Activated CD4-positive, alpha-beta T cell treated with anti-CD3 and anti-CD28 coated beads, Interleukin-2, amount 10 ng/mL, durations not matched to agents 7 days and 5 days (primary cell): Measurements from ENCODE around the gene DOCK11. TPM values are rescaled to one million over a fixed set of nuclear protein-coding genes. Genes with fewer than 3 reads are reported as not detected.
"Not testable (repeated sequence)": the region's sequence is repeated elsewhere in the genome, so short reads cannot be mapped to it uniquely, and the experiment has no call there.

Experiments
- CTCF ChIA-PET: fragments of 350-600 bp; sonication (Branson Sonifier 250); formaldehyde crosslinking; loops from one replicate; lab custom pipeline; 2021; ENCODE audit warnings: antibody characterized with exemption; lab: Charles Lee
- POLR2A ChIA-PET: fragments of 350-600 bp; sonication (Branson Sonifier 250); formaldehyde crosslinking; loops from one replicate; lab custom pipeline; 2021; ENCODE audit warnings: antibody characterized with exemption; lab: Charles Lee
- DNase-seq: peaks from one replicate; pipeline ENCODE4 v3.0.0-alpha.2; 2020
- H3K27ac Mint-ChIP-seq: one replicate; pipeline ENCODE4 v1.8.0; 2021; ENCODE audit warnings: mild to moderate bottlenecking, moderate library complexity, mixed read lengths
- H3K27me3 Mint-ChIP-seq: one replicate; pipeline ENCODE4 v1.8.0; 2021; ENCODE audit warnings: mixed read lengths
- H3K36me3 Mint-ChIP-seq: one replicate; pipeline ENCODE4 v1.8.0; 2021; ENCODE audit warnings: low read depth, mixed read lengths
- H3K4me1 Mint-ChIP-seq: one replicate; pipeline ENCODE4 v1.8.0; 2021; ENCODE audit warnings: mixed read lengths
- H3K4me3 Mint-ChIP-seq: one replicate; pipeline ENCODE4 v1.8.0; 2021; ENCODE audit warnings: mild to moderate bottlenecking, moderate library complexity, mixed read lengths
- H3K9me3 Mint-ChIP-seq: one replicate; pipeline ENCODE4 v1.8.0; 2021; ENCODE audit warnings: mixed read lengths
- total RNA-seq, 2 experiments: library from RNA; stranded (reverse); gene quantifications; one replicate each; pipeline ENCODE4 v1.2.3, GENCODE V29; 2021

The DOCK11 gene
- total RNA-seq, 2 experiments from 2014 or later: 76.6 to 77.8 TPM

GRCh38 chrX:118565853-118566252 lies 70.2 kb downstream of the DOCK11 start:
- Mint-ChIP-seq H3K9me3 (no peaks in the 10 kb centered on the region), H3K4me1 (peaks cover 19% of the 10 kb centered on the region), H3K36me3 (peaks cover 46% of the 10 kb centered on the region), H3K4me3 (no peak overlapping the region), H3K27me3 (no peaks in the 10 kb centered on the region), H3K27ac (no peak overlapping the region)
- DNase-seq: no peak
- CTCF ChIA-PET: no interaction called here
- POLR2A ChIA-PET: no interaction called here

- no peaks in the 10 kb centered on the region for H3K9me3 Mint-ChIP-seq
- DNase-seq: no peak
- no peak overlapping the region for H3K27ac Mint-ChIP-seq
- peaks cover 19% of the 10 kb centered on the region for H3K4me1 Mint-ChIP-seq
- no peak overlapping the region for H3K4me3 Mint-ChIP-seq
- POLR2A ChIA-PET: no interaction called here
- H3K27me3 Mint-ChIP-seq: no peaks in the 10 kb centered on the region
- CTCF ChIA-PET: no interaction called here
- peaks cover 48% of the 10 kb centered on the region for H3K36me3 Mint-ChIP-seq
These were observed 70.7 kb downstream of the DOCK11 start for GRCh38 chrX:118566359-118566758.

- peaks cover 8% of the 10 kb centered on the region for H3K4me1 Mint-ChIP-seq
- H3K27ac Mint-ChIP-seq: no peak overlapping the region
- DNase-seq: no peak
- H3K27me3 Mint-ChIP-seq: no peaks in the 10 kb centered on the region
- H3K4me3 Mint-ChIP-seq: no peak overlapping the region
- H3K36me3 Mint-ChIP-seq: peaks cover 50% of the 10 kb centered on the region
- ChIA-PET POLR2A (no interaction called here), CTCF (interaction anchor here (1.0 kb wide), 1 partner anchor 10 kb away, joined by 3 read pairs; no protein-coding TSS in a partner anchor)
- no peaks in the 10 kb centered on the region for H3K9me3 Mint-ChIP-seq
These were observed 74.1 kb downstream of the DOCK11 start for GRCh38 chrX:118569676-118570075.

- Mint-ChIP-seq H3K27ac (no peak overlapping the region), H3K27me3 (no peaks in the 10 kb centered on the region), H3K9me3 (no peaks in the 10 kb centered on the region), H3K36me3 (peaks cover 50% of the 10 kb centered on the region), H3K4me1 (peaks cover 8% of the 10 kb centered on the region), H3K4me3 (no peak overlapping the region)
- DNase-seq: no peak
- CTCF ChIA-PET: interaction anchor here (1.0 kb wide), 1 partner anchor 10 kb away, joined by 3 read pairs; no protein-coding TSS in a partner anchor
- POLR2A ChIA-PET: no interaction called here
These were observed 74.6 kb downstream of the DOCK11 start for GRCh38 chrX:118570209-118570608.

- H3K4me3 Mint-ChIP-seq: no peak overlapping the region
These were observed 76.2 kb downstream of the DOCK11 start for GRCh38 chrX:118571836-118572235.

GRCh38 chrX:118574666-118575065 lies 79.1 kb downstream of the DOCK11 start:
- no peak for DNase-seq
- peaks cover 3% of the 10 kb centered on the region for H3K4me1 Mint-ChIP-seq
- H3K36me3 Mint-ChIP-seq: peaks cover 49% of the 10 kb centered on the region
- H3K4me3 Mint-ChIP-seq: no peak overlapping the region
- no peaks in the 10 kb centered on the region for H3K9me3 Mint-ChIP-seq
- H3K27ac Mint-ChIP-seq: no peak overlapping the region
- no peaks in the 10 kb centered on the region for H3K27me3 Mint-ChIP-seq
- ChIA-PET CTCF (no interaction called here), POLR2A (no interaction called here)

More at GRCh38 chrX:118571836-118572235, 76.2 kb downstream of the DOCK11 start:
- no peak for DNase-seq
- ChIA-PET CTCF (no interaction called here), POLR2A (no interaction called here)
- Mint-ChIP-seq H3K9me3 (no peaks in the 10 kb centered on the region), H3K36me3 (peaks cover 45% of the 10 kb centered on the region), H3K27ac (no peak overlapping the region), H3K4me1 (peaks cover 8% of the 10 kb centered on the region), H3K27me3 (no peaks in the 10 kb centered on the region)

- Mint-ChIP-seq H3K9me3 (no peaks in the 10 kb centered on the region), H3K4me1 (no peaks in the 10 kb centered on the region), H3K4me3 (no peak overlapping the region), H3K27me3 (no peaks in the 10 kb centered on the region), H3K36me3 (peaks cover 40% of the 10 kb centered on the region), H3K27ac (no peak overlapping the region)
- CTCF ChIA-PET: no interaction called here
- no peak for DNase-seq
- POLR2A ChIA-PET: no interaction called here
These were observed 81.4 kb downstream of the DOCK11 start for GRCh38 chrX:118577041-118577440.

- no peaks in the 10 kb centered on the region for H3K9me3 Mint-ChIP-seq
- no peak overlapping the region for H3K4me3 Mint-ChIP-seq
- H3K36me3 Mint-ChIP-seq: peaks cover 40% of the 10 kb centered on the region
- H3K27me3 Mint-ChIP-seq: no peaks in the 10 kb centered on the region
- no peak overlapping the region for H3K27ac Mint-ChIP-seq
- ChIA-PET CTCF (interaction anchor here (1.1 kb wide), 1 partner anchor 119 kb away, joined by 3 read pairs; no protein-coding TSS in a partner anchor), POLR2A (no interaction called here)
- H3K4me1 Mint-ChIP-seq: no peaks in the 10 kb centered on the region
- no peak for DNase-seq
These were observed 83.8 kb downstream of the DOCK11 start for GRCh38 chrX:118579417-118579816.

GRCh38 chrX:118582926-118583325 lies 87.3 kb downstream of the DOCK11 start:
- CTCF ChIA-PET: interaction anchor here (1.3 kb wide), 1 partner anchor 19 kb away, joined by 3 read pairs; no protein-coding TSS in a partner anchor
- H3K9me3 Mint-ChIP-seq, POLR2A ChIA-PET, H3K4me1 Mint-ChIP-seq, DNase-seq, H3K4me3 Mint-ChIP-seq, H3K27me3 Mint-ChIP-seq, H3K27ac Mint-ChIP-seq: not testable (repeated sequence)
- H3K36me3 Mint-ChIP-seq: peaks cover 51% of the 10 kb centered on the region

GRCh38 chrX:118583781-118584180 lies 88.2 kb downstream of the DOCK11 start:
- no peak overlapping the region for H3K27ac Mint-ChIP-seq
- CTCF ChIA-PET: no interaction called here
- peaks cover 54% of the 10 kb centered on the region for H3K36me3 Mint-ChIP-seq
- no peak overlapping the region for H3K4me3 Mint-ChIP-seq
- POLR2A ChIA-PET: no interaction called here
- H3K27me3 Mint-ChIP-seq: no peaks in the 10 kb centered on the region
- H3K4me1 Mint-ChIP-seq: no peaks in the 10 kb centered on the region
- DNase-seq: no peak
- H3K9me3 Mint-ChIP-seq: no peaks in the 10 kb centered on the region

GRCh38 chrX:118585296-118585695 lies 89.7 kb downstream of the DOCK11 start:
- Mint-ChIP-seq H3K27me3 (no peaks in the 10 kb centered on the region), H3K9me3 (no peaks in the 10 kb centered on the region), H3K36me3 (peaks cover 57% of the 10 kb centered on the region), H3K27ac (no peak overlapping the region), H3K4me1 (no peaks in the 10 kb centered on the region), H3K4me3 (no peak overlapping the region)
- ChIA-PET POLR2A (no interaction called here), CTCF (no interaction called here)
- no peak for DNase-seq

- CTCF ChIA-PET, DNase-seq, POLR2A ChIA-PET, H3K9me3 Mint-ChIP-seq, H3K4me1 Mint-ChIP-seq, H3K27me3 Mint-ChIP-seq, H3K4me3 Mint-ChIP-seq, H3K27ac Mint-ChIP-seq: not testable (repeated sequence)
- peaks cover 59% of the 10 kb centered on the region for H3K36me3 Mint-ChIP-seq
These were observed 90.6 kb downstream of the DOCK11 start for GRCh38 chrX:118586206-118586605.

- ChIA-PET CTCF (no interaction called here), POLR2A (no interaction called here)
- Mint-ChIP-seq H3K27ac (no peak overlapping the region), H3K9me3 (no peaks in the 10 kb centered on the region), H3K36me3 (peaks cover 60% of the 10 kb centered on the region), H3K4me1 (no peaks in the 10 kb centered on the region), H3K4me3 (no peak overlapping the region), H3K27me3 (no peaks in the 10 kb centered on the region)
- DNase-seq: no peak
These were observed 93.1 kb downstream of the DOCK11 start for GRCh38 chrX:118588715-118589114.

- POLR2A ChIA-PET: no interaction called here
- peaks cover 65% of the 10 kb centered on the region for H3K36me3 Mint-ChIP-seq
These were observed 93.6 kb downstream of the DOCK11 start for GRCh38 chrX:118589227-118589626.

More at GRCh38 chrX:118589227-118589626, 93.6 kb downstream of the DOCK11 start:
- H3K4me3 Mint-ChIP-seq: no peak overlapping the region
- H3K4me1 Mint-ChIP-seq: no peaks in the 10 kb centered on the region
- H3K27ac Mint-ChIP-seq: no peak overlapping the region
- H3K9me3 Mint-ChIP-seq: no peaks in the 10 kb centered on the region
- CTCF ChIA-PET: no interaction called here
- no peak for DNase-seq
- no peaks in the 10 kb centered on the region for H3K27me3 Mint-ChIP-seq
